Forelimb muscle (tissue), 1 donor: ENCODE measurements around the gene EBLN1. TPM values are rescaled to one million over a fixed set of nuclear protein-coding genes. Genes with fewer than 3 reads are reported as not detected.
A peak's percentile ranks its signal among the peaks of the same experiment; 100 is the strongest.

Experiments used
- DNase-seq: peaks from one replicate; pipeline ENCODE4 v3.0.0-alpha.2; 2013; ENCODE audit warnings: low read depth
- polyA plus RNA-seq: library from polyadenylated mRNA; unstranded; fragments of 120-200 nt; gene quantifications from one replicate; pipeline ENCODE4 v1.2.1, GENCODE V29; 2013; ENCODE audit not compliant: insufficient read length

Gene EBLN1
- polyA plus RNA-seq = not detected

- no peak for DNase-seq
Measured at GRCh38 chr10:22217842-22218241, at the start of gene EBLN1. EBLN1 (minus strand) TSS chr10:22218015; CDS start chr10:22209983, 8,032 bp downstream.

GRCh38 chr10:22265839-22266537, 48.2 kb upstream of the EBLN1 start:
- no peak for DNase-seq

GRCh38 chr10:22263106-22263505, 45.3 kb upstream of the EBLN1 start:
- no peak for DNase-seq

- no peak for DNase-seq
Measured at GRCh38 chr10:22259280-22259679, 41.5 kb upstream of the EBLN1 start.

GRCh38 chr10:22258471-22258870, 40.7 kb upstream of the EBLN1 start:
- DNase-seq = no peak

GRCh38 chr10:22253580-22253882, 35.7 kb upstream of the EBLN1 start:
- DNase-seq = no peak

- DNase-seq = no peak
Measured at GRCh38 chr10:22252801-22253579, 35.2 kb upstream of the EBLN1 start.

- DNase-seq = no peak
Measured at GRCh38 chr10:22252224-22252800, 34.5 kb upstream of the EBLN1 start.

- DNase-seq = no peak
Measured at GRCh38 chr10:22251751-22252223, 34.0 kb upstream of the EBLN1 start.

GRCh38 chr10:22250897-22251660, 33.3 kb upstream of the EBLN1 start:
- no peak for DNase-seq

- no peak for DNase-seq
Measured at GRCh38 chr10:22247636-22248035, 29.8 kb upstream of the EBLN1 start.

GRCh38 chr10:22246680-22247391, 29.0 kb upstream of the EBLN1 start:
- no peak for DNase-seq

- DNase-seq = no peak
Measured at GRCh38 chr10:22245567-22245966, 27.8 kb upstream of the EBLN1 start.

GRCh38 chr10:22244855-22245254, 27.0 kb upstream of the EBLN1 start:
- no peak for DNase-seq

GRCh38 chr10:22244001-22244400, 26.2 kb upstream of the EBLN1 start:
- DNase-seq = no peak

GRCh38 chr10:22243321-22243720, 25.5 kb upstream of the EBLN1 start:
- DNase-seq = no peak

- DNase-seq = no peak
Measured at GRCh38 chr10:22231260-22231659, 13.4 kb upstream of the EBLN1 start.

- no peak for DNase-seq
Measured at GRCh38 chr10:22230158-22230833, 12.5 kb upstream of the EBLN1 start.

GRCh38 chr10:22229802-22230157, 12.0 kb upstream of the EBLN1 start:
- DNase-seq = no peak

GRCh38 chr10:22228943-22229801, 11.4 kb upstream of the EBLN1 start:
- peak; percentile 84 for DNase-seq
